Measurements from ENCODE around the gene RASA3. TPM values are rescaled to one million over a fixed set of nuclear protein-coding genes. Genes with fewer than 3 reads are reported as not detected.

The RASA3 gene
- total and polyA plus RNA-seq, 9 of the 15 experiments (the other 6 are each of a cell fraction or from before 2014, with no cell fraction given) = 0.72 to 25.3 (median 14.4) TPM

GRCh38 chr13:114121496-114122126 lies 10.8 kb downstream of the RASA3 start:
- 92% methylated on average over 6 of the region's 24 CpGs for WGBS (ENCODE audit: insufficient coverage, low coverage, missing lambda C conversion rate)
- H3K27me3 ChIP-seq (ENCODE audit: control insufficient read depth in 2 of 2, insufficient read depth in 2 of 2, low read length in 2 of 2) = no peaks in the 10 kb centered on the region
- H4K20me1 ChIP-seq (replicated peaks; ENCODE audit: control insufficient read depth, insufficient read depth, low read length) = 0 out of 2 replicates have a peak, but pooled peaks cover 4% of the 10 kb centered on the region
- H3K4me2 ChIP-seq (ENCODE audit: insufficient read depth, low read length) = no peak overlapping the region
- peaks cover 60% of the 10 kb centered on the region for H3K79me2 ChIP-seq (ENCODE audit: control insufficient read depth, insufficient read depth, low read length)
- ChIA-PET POLR2A (interaction anchor here (0.5 kb wide), 1 partner anchor 83 kb away, joined by 3 read pairs; no protein-coding TSS in a partner anchor), CTCF (ENCODE audit: low intra/inter-chr PET ratio) (no interaction called here)
- in situ Hi-C loops (cut with MboI) (no loop called here), intact Hi-C loops (cut with micrococcal nuclease) (no loop called here)
- H3K9me3 ChIP-seq (replicated peaks; ENCODE audit: control insufficient read depth, insufficient read depth, low read depth, low read length) = no peaks in the 10 kb centered on the region
- H3K9ac ChIP-seq (ENCODE audit: insufficient read depth in 1 of 2, low read depth in 2 of 2, low read length in 2 of 2) = 0 out of 4 replicates have a peak overlapping the region, but pooled peaks of 1 of the 2 experiments have one; percentile 28
- H3K27ac ChIP-seq (ENCODE audit: extremely low read depth, low read depth, low read length) = no peak overlapping the region
- H3K9me1 ChIP-seq (ENCODE audit: control insufficient read depth, insufficient read depth, low read length) = no peaks in the 10 kb centered on the region
- FAIRE-seq (no peak), ATAC-seq (peak; percentile 15), DNase-seq (ENCODE audit: extremely low read depth in 1 of 4, low spot score in 3 of 4) (no peak)
- peaks cover 10 to 58% of the 10 kb centered on the region in 2 experiments; a peak in 4 of 5 replicates for H3K4me1 ChIP-seq (replicated peaks in 1 of 2; ENCODE audit: control insufficient read depth in 2 of 2, insufficient read depth in 2 of 2, low read length in 2 of 2)
- TF ChIP-seq NR2C1 (IDR thresholded peaks at IDR 0.05) = peak; percentile 58
- TF ChIP-seq NR2C1 (tag; IDR thresholded peaks at IDR 0.05) = peak; percentile 60; the same call in 1 of the 2 replicates
- peak; percentile 80 for TF ChIP-seq ZBTB33 (CRISPR knock-in tag; IDR thresholded peaks at IDR 0.05)
- TF ChIP-seq, protein P1, sequence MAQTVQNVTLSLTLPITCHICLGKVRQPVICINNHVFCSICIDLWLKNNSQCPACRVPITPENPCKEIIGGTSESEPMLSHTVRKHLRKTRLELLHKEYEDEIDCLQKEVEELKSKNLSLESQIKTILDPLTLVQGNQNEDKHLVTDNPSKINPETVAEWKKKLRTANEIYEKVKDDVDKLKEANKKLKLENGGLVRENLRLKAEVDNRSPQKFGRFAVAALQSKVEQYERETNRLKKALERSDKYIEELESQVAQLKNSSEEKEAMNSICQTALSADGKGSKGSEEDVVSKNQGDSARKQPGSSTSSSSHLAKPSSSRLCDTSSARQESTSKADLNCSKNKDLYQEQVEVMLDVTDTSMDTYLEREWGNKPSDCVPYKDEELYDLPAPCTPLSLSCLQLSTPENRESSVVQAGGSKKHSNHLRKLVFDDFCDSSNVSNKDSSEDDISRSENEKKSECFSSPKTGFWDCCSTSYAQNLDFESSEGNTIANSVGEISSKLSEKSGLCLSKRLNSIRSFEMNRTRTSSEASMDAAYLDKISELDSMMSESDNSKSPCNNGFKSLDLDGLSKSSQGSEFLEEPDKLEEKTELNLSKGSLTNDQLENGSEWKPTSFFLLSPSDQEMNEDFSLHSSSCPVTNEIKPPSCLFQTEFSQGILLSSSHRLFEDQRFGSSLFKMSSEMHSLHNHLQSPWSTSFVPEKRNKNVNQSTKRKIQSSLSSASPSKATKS (CRISPR knock-in tag; IDR thresholded peaks at IDR 0.05) = no peak
- BruUV-seq (replicated peaks) = no TSS peak
- no peak overlapping the region for H2AFZ ChIP-seq (ENCODE audit: low read depth, low read length)
- H3K36me3 ChIP-seq (ENCODE audit: control insufficient read depth, insufficient read depth, low read length) = no peaks in the 10 kb centered on the region; the same call in 2 of the 3 replicates
- H3K4me3 ChIP-seq = no peak overlapping the region

All from K562 (cell line).